GM19240 (cell line): Measurements from ENCODE around the gene C2orf76.

Source experiments
- DNase-seq: peaks from one replicate; pipeline ENCODE4 v3.0.0; 2011; ENCODE audit warnings: low spot score; ENCODE audit not compliant: insufficient read length

C2orf76 gene

DNA sequence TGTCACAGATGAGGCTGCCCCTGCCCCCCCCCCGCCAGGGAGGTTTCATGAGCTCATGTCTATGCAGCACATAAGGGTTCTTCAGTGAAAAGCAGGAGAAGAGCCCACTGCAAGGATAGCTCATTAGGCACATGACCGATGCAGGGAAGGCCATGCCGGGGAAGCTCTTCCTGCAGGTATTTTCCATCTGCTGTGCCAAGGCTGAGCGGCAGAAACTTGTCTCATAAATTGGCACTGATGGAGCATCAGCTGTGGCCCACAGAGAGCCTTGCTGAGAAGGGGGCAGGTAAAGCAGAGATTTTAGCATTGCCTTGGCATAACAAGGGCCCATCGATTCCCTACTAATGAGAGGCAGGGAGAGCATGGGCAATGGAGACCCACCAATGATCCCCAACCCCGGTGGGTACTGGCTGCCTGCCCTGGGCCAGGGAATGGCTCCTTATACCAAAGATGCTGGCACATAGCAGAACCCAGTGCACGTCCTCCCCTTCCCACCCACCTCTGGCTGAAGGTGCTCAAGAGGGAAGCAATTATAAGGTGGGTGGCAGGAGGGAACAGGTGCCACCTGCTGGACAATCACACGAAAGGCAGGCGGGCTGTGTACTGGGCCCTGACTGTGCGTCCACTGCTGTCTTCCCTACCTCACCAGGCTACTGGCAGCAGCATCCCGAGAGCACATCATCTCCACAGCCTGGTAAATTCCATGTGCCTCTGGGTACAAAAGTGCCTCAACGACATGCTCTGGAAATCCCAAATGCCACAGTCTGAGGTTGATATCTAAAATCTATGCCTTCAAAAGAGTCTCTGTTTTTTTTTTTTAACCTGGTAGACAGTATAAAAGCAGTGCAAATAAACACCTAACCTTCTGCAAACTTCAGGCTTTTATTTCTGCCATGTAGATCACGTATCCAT is 101.6 kb downstream of the C2orf76 start:
- DNase-seq = peak; percentile 60

DNA sequence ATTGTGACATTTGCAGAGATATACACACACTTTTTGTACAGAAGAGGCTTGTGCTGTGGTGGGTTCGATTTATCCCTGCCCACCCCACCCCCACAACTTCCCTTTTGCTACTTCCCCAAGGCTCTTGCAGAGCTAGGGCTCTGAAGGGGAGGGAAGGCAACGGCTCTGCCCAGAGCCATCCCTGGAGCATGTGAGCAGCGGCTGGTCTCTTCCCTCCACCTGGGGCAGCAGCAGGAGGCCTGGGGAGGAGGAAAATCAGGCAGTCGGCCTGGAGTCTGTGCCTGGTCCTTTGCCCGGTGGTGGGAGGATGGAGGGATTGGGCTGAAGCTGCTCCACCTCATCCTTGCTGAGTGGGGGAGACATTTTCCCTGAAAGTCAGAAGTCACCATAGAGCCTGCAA is 103.0 kb downstream of the C2orf76 start:
- DNase-seq = no peak

DNA sequence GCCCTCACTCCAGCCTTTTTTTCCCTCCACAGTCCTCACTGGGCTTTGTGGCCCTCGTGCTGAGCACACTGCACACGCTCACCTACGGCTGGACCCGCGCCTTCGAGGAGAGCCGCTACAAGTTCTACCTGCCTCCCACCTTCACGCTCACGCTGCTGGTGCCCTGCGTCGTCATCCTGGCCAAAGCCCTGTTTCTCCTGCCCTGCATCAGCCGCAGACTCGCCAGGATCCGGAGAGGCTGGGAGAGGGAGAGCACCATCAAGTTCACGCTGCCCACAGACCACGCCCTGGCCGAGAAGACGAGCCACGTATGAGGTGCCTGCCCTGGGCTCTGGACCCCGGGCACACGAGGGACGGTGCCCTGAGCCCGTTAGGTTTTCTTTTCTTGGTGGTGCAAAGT is 103.6 kb downstream of the C2orf76 start:
- DNase-seq = no peak

DNA sequence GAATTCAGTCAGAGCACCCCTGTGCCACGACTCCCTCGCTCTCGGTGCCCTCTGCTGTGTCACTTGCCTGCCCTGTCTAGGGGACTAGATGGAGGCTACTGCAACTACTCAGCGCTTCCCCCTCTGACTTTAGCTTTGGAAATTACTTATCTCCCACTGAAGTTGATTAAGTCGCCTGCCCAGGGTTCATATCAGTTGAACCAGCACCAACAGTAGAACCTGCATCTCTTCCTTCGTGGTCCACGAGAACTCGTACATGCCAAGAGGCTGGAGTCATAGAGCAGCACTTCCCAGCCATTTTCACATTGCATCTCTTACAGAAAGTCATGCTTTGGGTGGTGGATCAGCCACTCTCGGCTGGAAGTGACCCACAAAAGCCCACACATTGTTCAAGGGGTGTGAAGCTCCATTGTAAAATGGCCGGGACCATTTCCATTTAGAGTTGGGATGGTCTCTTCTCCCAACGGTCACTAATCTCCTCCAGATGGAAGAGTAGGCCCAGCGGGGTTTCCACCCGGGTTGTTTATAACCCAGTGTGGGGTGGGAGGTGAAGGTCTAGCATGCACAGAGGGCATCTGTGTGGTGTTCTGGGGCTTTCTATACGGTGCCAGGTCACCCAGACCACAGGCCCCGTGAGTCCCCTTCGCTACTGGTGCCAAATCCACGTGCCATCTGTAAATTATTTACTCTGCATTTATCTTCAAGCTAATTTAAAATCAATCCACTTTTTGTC is 105.0 kb downstream of the C2orf76 start:
- no peak for DNase-seq

DNA sequence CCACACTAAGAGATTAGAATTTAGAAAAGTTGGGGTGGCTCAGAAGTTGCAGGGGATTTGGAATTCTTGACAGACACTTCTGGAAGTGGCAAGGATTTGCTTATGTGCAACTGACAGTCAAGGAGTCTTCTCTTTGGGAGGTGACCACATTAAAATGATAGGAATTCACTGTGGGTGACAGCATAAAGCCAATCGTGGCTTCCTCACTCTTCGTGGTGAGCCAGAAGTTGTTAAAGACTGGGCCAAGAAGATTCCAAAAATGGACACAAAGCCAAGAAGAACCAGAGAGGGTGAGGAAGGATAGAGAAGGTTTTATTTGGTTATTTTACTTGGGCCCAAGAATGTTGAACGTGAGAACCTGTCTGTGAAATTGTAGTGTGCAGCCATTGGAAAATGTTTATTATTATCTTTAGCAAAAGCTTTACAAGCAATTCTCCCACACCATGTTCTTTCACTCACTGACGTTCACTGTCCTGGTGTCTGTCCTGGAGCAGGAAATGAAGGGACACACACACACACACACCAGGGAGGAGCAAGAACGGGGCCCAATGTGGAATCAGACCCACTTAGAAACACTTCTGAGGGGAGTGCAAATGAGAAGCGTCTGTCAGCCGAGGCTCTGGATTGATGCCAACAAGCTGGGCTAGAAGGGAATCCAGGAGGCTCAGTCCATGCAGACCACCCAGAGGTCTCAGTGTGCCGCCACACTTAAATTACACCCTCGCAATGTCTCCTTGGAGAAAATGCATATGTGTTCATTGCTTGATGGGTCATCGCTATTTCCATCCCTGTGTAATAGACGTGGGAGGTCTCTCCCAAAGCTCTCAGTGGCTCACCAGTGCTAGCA is 105.8 kb downstream of the C2orf76 start:
- no peak for DNase-seq

DNA sequence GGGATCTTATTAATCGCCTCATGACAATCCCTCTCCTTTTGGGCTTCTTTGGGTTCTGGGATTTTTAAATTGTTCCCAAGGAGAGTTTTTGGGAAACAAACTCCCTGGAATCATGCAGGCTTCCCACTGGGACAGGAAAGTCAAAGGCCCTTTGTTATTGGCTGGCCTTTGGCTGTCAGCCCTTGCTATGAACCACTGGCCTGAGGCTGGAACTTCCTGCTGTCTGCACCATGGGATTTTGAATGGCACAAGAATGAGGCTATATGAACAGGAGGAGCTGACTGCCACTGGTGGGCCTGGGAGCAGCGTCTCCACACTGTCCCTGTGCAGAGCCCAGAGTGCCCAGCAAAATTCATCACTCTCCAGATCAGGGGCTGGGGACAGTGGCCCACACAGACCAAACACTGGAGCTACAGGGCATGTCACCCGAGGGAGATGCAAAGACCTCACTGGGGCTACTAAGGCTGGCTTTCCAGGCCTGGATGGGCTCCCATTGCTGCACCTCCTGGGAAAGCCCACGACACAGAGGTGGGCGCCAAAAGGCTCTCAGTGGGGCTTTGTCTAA is 107.3 kb downstream of the C2orf76 start:
- no peak for DNase-seq

DNA sequence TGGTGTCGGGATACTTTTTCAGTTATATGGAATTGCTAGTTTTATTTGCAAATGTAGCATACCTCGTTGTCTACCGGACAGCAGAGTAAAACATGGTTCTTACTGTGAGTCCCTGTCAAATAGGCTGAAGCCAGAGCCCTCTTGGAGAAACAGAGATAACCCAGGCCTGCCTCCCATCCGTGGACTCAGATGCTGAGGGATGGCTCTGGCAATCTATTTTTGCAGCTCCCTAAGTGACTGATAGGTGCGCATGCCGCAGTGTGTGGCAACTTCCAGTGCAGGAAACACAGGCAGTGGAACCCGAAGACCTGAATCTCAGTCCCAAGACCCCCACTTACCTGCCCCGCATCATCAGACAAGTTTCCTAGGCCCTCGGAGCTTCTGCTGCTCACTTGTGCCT is 109.4 kb downstream of the C2orf76 start:
- no peak for DNase-seq

DNA sequence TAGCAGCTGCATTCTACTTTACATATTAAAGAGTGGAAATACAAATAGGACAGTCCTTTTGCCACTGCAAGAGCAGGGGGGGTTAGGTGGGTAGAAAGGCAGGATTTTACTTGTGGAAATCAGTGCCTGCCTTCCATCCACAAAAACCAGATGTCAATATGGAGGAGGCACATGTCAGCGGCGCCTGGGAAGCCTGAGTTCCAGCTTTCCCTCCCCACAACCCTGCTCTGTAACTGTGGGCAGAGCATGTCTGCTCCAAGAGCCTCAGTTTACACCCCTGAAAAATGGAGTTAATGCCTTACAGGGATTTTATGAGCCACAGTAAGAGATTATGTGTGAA is 110.1 kb downstream of the C2orf76 start:
- DNase-seq = no peak

DNA sequence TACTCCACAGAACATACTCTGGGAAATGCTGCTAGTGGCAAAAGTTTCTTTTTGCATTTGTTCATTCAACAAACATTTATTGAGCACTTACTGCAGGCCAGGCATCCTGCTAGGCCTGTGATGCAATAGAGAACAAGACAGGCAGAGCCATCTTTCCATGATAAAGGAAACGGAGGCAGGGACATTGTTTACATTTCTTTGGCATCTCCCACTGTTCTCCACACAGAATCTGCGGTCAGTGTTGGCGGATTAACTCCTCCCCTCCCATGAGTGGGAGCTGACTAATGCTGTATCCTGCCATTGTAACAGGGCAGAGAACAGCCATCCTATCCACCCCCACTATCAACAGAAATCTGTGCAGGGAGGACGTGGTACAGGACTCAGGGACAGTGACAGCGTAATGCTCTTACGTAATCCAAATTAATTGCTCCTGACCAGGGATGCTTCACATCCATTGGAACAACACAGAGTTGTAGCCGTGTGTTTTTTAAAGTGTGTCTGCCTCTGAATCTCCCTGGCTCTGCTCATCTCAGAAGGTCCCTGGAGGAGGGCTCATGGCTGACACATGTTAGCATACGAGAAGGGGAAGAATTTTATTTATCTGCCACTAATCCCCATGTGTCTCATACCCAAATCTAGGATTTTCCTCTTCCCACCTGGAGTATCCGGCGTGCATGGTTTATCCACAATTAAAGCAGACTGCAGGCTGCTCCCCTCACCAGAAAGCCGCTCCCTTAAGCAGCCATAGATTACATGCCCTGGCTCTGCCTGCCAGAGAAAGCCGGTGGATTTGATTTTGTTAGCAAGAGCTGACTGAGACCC is 110.7 kb downstream of the C2orf76 start:
- DNase-seq = no peak

DNA sequence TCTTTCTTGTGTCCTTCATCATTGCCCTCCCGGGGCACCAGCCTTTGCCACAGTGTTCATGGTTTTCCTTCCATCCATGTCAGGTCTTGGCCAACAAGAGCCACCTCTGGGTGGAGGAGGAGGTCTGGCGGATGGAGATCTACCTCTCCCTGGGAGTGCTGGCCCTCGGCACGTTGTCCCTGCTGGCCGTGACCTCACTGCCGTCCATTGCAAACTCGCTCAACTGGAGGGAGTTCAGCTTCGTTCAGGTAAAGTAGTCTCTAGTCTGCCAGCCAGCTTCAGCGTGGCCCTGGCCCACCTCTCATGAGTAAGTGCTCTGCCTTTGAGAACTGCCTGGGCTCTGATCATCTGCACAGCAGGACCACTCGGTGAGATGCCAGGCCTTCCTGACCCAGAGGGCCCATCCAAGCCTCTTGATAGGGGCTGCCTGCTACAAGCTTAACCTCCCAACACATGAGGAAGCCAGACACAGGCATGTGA is 112.0 kb downstream of the C2orf76 start:
- no peak for DNase-seq

DNA sequence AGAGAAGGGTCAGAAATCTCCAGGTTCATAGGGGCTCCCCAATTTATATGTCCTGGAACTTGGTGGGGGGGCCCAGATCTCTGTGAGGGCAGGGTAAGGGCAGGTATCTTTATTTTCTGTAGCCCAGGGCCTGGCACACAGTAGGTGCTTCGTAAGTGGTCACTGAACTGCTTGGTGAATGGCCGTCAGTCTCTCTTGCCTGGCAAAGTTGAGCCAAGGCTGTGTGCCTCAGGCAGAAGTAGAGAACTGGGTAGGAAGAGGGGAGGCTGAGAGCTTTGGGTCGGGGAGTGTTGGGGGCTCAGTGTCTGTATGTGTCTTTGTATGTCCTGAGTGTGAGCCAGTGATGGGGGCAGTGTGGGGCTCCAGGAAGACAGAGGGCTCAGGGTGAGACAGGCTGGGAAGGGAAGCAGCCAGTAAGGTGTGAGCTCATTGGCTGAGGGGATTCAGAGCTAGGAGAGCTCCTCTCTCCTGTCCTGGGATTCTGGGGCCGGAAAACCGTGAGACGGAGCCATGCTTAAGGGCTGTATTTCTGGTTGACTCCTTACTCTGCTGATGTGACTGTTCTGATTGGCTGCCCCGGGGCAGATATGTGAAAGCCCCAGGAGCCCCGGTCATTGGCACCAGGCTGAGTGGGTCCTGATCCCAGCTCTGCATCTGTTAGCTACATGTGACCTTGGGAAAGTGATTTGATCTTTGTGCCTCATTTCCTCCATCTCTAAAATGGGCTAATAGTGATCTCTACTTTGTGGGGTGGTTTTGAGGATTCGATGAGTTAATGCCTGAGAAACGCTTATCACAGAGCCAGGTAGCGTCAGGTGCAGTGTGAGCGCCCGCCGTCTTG is 112.7 kb downstream of the C2orf76 start:
- no peak for DNase-seq

DNA sequence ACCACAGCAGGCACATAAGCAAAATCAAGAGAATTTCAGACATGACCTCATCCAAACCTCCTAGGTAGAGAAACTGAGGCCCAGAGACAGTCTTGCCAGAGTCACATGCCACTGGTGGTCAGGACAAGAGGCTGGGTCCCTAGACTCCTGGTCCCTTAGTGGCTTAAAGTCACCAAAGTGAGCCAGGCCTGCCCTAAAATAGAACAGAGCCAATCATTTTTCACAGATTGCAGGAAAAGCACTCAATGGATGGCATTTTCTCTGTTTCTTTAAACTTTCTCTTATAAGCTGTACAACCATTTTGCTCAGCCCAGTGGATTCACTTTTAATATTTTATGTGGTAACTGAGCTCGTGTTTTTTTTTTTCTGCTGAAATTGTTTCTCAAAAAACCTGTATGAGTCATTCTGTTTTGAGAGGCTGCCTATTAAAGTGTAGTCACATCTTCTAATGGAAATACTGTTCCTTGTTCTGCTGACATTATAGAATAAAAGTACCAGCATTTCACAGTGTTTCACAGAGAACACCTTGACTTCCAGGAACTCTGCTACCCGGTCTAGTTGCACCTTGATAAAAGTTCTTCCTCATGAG is 113.4 kb downstream of the C2orf76 start:
- no peak for DNase-seq
